ENCODE results near the gene STEAP3.

The STEAP3 gene

DNA sequence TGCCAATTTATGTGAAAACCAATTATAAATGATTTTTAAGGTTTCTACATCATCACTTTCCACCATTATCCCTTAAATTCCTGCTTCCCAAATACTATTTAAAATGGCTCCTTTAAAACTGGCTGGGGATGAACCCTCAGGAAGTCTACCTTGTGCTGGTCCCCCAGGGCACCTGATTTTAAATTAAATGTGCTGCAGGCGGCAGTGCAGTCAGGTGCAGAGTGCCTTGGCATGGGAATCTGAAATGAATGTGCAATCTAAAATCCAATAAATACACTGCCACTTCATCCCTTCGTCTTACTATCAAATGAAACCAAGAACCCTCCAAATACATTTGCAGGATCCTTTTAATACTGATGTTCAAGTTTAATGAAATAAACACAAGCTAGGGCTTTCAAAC is 81.2 kb downstream of the STEAP3 start:
- no peak overlapping the region for H3K4me2 ChIP-seq (ENCODE audit: low read length)

GRCh38 chr2:119305497-119306195 is 82.0 kb downstream of the STEAP3 start:
- H3K4me3 ChIP-seq (ENCODE audit: low read length), result no peak overlapping the region
- H3K9ac ChIP-seq (ENCODE audit: low read length), result no peak overlapping the region

More for the DNA sequence above, 81.2 kb downstream of the STEAP3 start:
- Histone ChIP-seq H4K20me1 (ENCODE audit: insufficient read depth, low read length) (no peaks in the 10 kb centered on the region), H2AFZ (ENCODE audit: low read depth, low read length) (no peak overlapping the region), H3K27ac (ENCODE audit: low read length) (no peak overlapping the region), H3K27me3 (ENCODE audit: low read depth, low read length) (no peaks in the 10 kb centered on the region), H3K4me3 (ENCODE audit: low read length) (no peak overlapping the region), H3K9me3 (ENCODE audit: insufficient read depth, low read length) (no peaks in the 10 kb centered on the region), H3K4me1 (ENCODE audit: low read length) (no peaks in the 10 kb centered on the region), H3K9ac (ENCODE audit: low read length) (no peak overlapping the region), H3K79me2 (ENCODE audit: low read length) (no peaks in the 10 kb centered on the region), H3K36me3 (replicated peaks; ENCODE audit: low read depth, low read length) (no peaks in the 10 kb centered on the region)
- no peak for TF ChIP-seq CTCF (IDR thresholded peaks at IDR 0.05; ENCODE audit: low read depth, low read length)
- no peak for TF ChIP-seq EZH2phosphoT487 (IDR thresholded peaks at IDR 0.05; ENCODE audit: low read depth)

GRCh38 chr2:119306196-119306590 is 82.6 kb downstream of the STEAP3 start:
- Histone ChIP-seq H3K9ac (ENCODE audit: low read length) (no peak overlapping the region), H3K4me3 (ENCODE audit: low read length) (no peak overlapping the region), H3K9me3 (ENCODE audit: insufficient read depth, low read length) (no peaks in the 10 kb centered on the region), H3K27me3 (ENCODE audit: low read depth, low read length) (no peaks in the 10 kb centered on the region), H4K20me1 (ENCODE audit: insufficient read depth, low read length) (no peaks in the 10 kb centered on the region), H3K4me1 (ENCODE audit: low read length) (no peaks in the 10 kb centered on the region), H3K36me3 (replicated peaks; ENCODE audit: low read depth, low read length) (no peaks in the 10 kb centered on the region), H3K4me2 (ENCODE audit: low read length) (no peak overlapping the region), H2AFZ (ENCODE audit: low read depth, low read length) (no peak overlapping the region), H3K79me2 (ENCODE audit: low read length) (no peaks in the 10 kb centered on the region), H3K27ac (ENCODE audit: low read length) (no peak overlapping the region)
- no peak for TF ChIP-seq EZH2phosphoT487 (IDR thresholded peaks at IDR 0.05; ENCODE audit: low read depth)
- no peak for TF ChIP-seq CTCF (IDR thresholded peaks at IDR 0.05; ENCODE audit: low read depth, low read length)

More at GRCh38 chr2:119305497-119306195, 82.0 kb downstream of the STEAP3 start:
- Histone ChIP-seq H3K27me3 (ENCODE audit: low read depth, low read length) (no peaks in the 10 kb centered on the region), H3K4me2 (ENCODE audit: low read length) (no peak overlapping the region), H3K79me2 (ENCODE audit: low read length) (no peaks in the 10 kb centered on the region), H3K9me3 (ENCODE audit: insufficient read depth, low read length) (no peaks in the 10 kb centered on the region), H3K36me3 (replicated peaks; ENCODE audit: low read depth, low read length) (no peaks in the 10 kb centered on the region), H3K27ac (ENCODE audit: low read length) (no peak overlapping the region), H4K20me1 (ENCODE audit: insufficient read depth, low read length) (no peaks in the 10 kb centered on the region), H2AFZ (ENCODE audit: low read depth, low read length) (no peak overlapping the region), H3K4me1 (ENCODE audit: low read length) (no peaks in the 10 kb centered on the region)
- TF ChIP-seq EZH2phosphoT487 (IDR thresholded peaks at IDR 0.05; ENCODE audit: low read depth) (no peak), CTCF (IDR thresholded peaks at IDR 0.05; ENCODE audit: low read depth, low read length) (no peak)

DNA sequence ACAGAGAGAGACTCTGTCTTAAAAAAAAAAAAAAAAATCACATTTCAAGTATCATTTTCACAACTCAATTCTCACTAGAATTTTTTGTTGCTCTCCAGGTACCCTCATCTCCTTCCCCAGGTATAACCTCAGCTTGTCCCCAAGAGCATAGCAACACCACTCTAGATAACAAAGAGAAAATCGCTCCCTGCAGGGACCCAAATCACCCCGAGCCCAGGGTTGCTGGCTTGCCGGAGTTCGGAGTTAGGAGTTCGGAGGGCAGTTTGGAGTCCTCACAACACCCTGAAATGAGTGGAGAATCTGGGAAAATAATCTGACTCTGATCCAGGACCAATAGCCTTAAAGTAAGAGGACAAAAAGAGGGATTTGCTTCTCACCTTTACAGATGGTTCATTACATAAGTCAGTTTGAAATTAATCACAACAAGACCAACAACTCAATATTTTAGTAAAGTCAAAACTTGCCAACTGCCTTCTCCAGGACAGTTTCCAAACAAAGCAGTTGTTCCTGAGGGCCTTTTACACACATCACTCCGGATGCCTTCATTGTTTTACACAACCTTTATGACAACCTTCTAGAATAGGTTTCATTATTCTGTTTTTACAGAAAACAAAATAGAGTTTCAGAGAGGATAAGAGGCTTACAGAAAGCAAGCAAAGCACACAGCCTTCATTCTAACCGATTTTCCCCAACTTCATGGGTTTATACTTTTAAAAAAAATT is 83.9 kb downstream of the STEAP3 start:
- Histone ChIP-seq H2AFZ (ENCODE audit: low read depth, low read length) (no peak overlapping the region), H3K4me3 (ENCODE audit: low read length) (no peak overlapping the region), H3K27ac (ENCODE audit: low read length) (no peak overlapping the region), H3K4me1 (ENCODE audit: low read length) (no peaks in the 10 kb centered on the region), H3K9ac (ENCODE audit: low read length) (no peak overlapping the region), H3K79me2 (ENCODE audit: low read length) (no peaks in the 10 kb centered on the region), H4K20me1 (ENCODE audit: insufficient read depth, low read length) (no peaks in the 10 kb centered on the region), H3K9me3 (ENCODE audit: insufficient read depth, low read length) (no peaks in the 10 kb centered on the region), H3K4me2 (ENCODE audit: low read length) (no peak overlapping the region), H3K27me3 (ENCODE audit: low read depth, low read length) (no peaks in the 10 kb centered on the region), H3K36me3 (replicated peaks; ENCODE audit: low read depth, low read length) (no peaks in the 10 kb centered on the region)
- TF ChIP-seq CTCF (IDR thresholded peaks at IDR 0.05; ENCODE audit: low read depth, low read length), result no peak
- no peak for TF ChIP-seq EZH2phosphoT487 (IDR thresholded peaks at IDR 0.05; ENCODE audit: low read depth)
